Thymus (tissue), 11 donors: ENCODE data around the gene CD109. TPM values are rescaled to one million over a fixed set of nuclear protein-coding genes. Genes with fewer than 3 reads are reported as not detected.

Experiments used
- DNase-seq, 9 donors: peaks; one replicate each; pipeline ENCODE4 v3.0.0-alpha.2; 2013; ENCODE audit warnings: low spot score in 9 of 9, low read depth in 6 of 9, missing footprints in 1 of 9
- H3K27ac ChIP-seq, 2 donors: one replicate each; pipeline ENCODE4 v1.5.1; 2013; ENCODE audit warnings: control low read depth in 1 of 2, low read depth in 1 of 2, low read length in 1 of 2, mild to moderate bottlenecking in 1 of 2, moderate library complexity in 1 of 2
- H3K27me3 ChIP-seq, 2 donors: one replicate each; pipeline ENCODE4 v1.5.1; 2013; ENCODE audit warnings: low read length in 1 of 2; ENCODE audit not compliant: control insufficient read depth in 2 of 2, insufficient read depth in 1 of 2
- H3K36me3 ChIP-seq, 2 donors: one replicate each; pipeline ENCODE4 v1.5.1; 2013; ENCODE audit warnings: low read length in 1 of 2, mild to moderate bottlenecking in 1 of 2, moderate library complexity in 1 of 2; ENCODE audit not compliant: control insufficient read depth in 2 of 2, insufficient read depth in 2 of 2
- H3K4me1 ChIP-seq, 2 donors: one replicate each; pipeline ENCODE4 v1.5.1; 2013; ENCODE audit warnings: low read length in 2 of 2; ENCODE audit not compliant: control insufficient read depth in 2 of 2, insufficient read depth in 2 of 2
- H3K4me3 ChIP-seq, 2 donors: one replicate each; pipeline ENCODE4 v1.5.1; 2013; ENCODE audit warnings: low read length in 2 of 2, control low read depth in 1 of 2, mild to moderate bottlenecking in 1 of 2
- H3K9me3 ChIP-seq, 2 donors: one replicate each; pipeline ENCODE4 v1.5.1; 2013; ENCODE audit warnings: low read length in 1 of 2, mild to moderate bottlenecking in 1 of 2; ENCODE audit not compliant: control insufficient read depth in 2 of 2, insufficient read depth in 1 of 2
- WGBS: extraction: QIAGEN DNeasy Blood & Tissue Kit; methylation state at CpG from one replicate; pipeline ENCODE4 v1.1.7; 2013; 5-methylcytosine and 5-hydroxymethylcytosine counted together
- polyA plus RNA-seq: library from polyadenylated mRNA; stranded (reverse); fragments of 200-250 nt; gene quantifications from one replicate; pipeline ENCODE4 v1.2.3, GENCODE V29; 2013
- total RNA-seq: library from RNA; stranded (reverse); fragments of 120-200 nt; gene quantifications from one replicate; pipeline ENCODE4 v1.2.4, GENCODE V29; 2013
- donor health status: healthy.

CD109 gene
- total and polyA plus RNA-seq, 2 donors: 1.5 to 5.0 TPM

- Histone ChIP-seq H3K9me3 (no peaks in the 10 kb centered on the region), H3K27ac (no peak overlapping the region), H3K4me1 (no peaks in the 10 kb centered on the region), H3K27me3 (no peaks in the 10 kb centered on the region), H3K4me3 (no peak overlapping the region), H3K36me3 (no peaks in the 10 kb centered on the region)
- WGBS: 96% methylated on average over 3 of the region's 3 CpGs
- no peak for DNase-seq
Observed at GRCh38 chr6:73784726-73785505, 88.9 kb downstream of the CD109 start.

- no peak for DNase-seq
- H3K27me3 ChIP-seq: no peaks in the 10 kb centered on the region
- H3K4me3 ChIP-seq: no peak overlapping the region
- H3K27ac ChIP-seq: no peak overlapping the region
- H3K4me1 ChIP-seq: no peaks in the 10 kb centered on the region
- H3K9me3 ChIP-seq: no peaks in the 10 kb centered on the region
- H3K36me3 ChIP-seq: peaks cover 0 to 3% of the 10 kb centered on the region in 2 donors
Observed at GRCh38 chr6:73790574-73790973, 94.6 kb downstream of the CD109 start.

GRCh38 chr6:73791336-73791735 lies 95.3 kb downstream of the CD109 start:
- DNase-seq: no peak
- Histone ChIP-seq H3K36me3 (peaks cover 0 to 3% of the 10 kb centered on the region in 2 donors), H3K9me3 (no peaks in the 10 kb centered on the region), H3K4me1 (no peaks in the 10 kb centered on the region), H3K4me3 (no peak overlapping the region), H3K27ac (no peak overlapping the region), H3K27me3 (no peaks in the 10 kb centered on the region)
- WGBS: 97% methylated on average over 6 of the region's 6 CpGs

GRCh38 chr6:73792738-73793137 lies 96.7 kb downstream of the CD109 start:
- no peak overlapping the region for H3K4me3 ChIP-seq
- H3K36me3 ChIP-seq: peaks cover 0 to 3% of the 10 kb centered on the region in 2 donors
- 88% methylated on average over 2 of the region's 2 CpGs for WGBS
- H3K27ac ChIP-seq: no peak overlapping the region
- DNase-seq: no peak
- H3K9me3 ChIP-seq: no peaks in the 10 kb centered on the region
- H3K4me1 ChIP-seq: no peaks in the 10 kb centered on the region
- H3K27me3 ChIP-seq: no peaks in the 10 kb centered on the region

GRCh38 chr6:73796881-73797280 lies 100.9 kb downstream of the CD109 start:
- no peaks in the 10 kb centered on the region for H3K9me3 ChIP-seq
- no peaks in the 10 kb centered on the region for H3K4me1 ChIP-seq
- no peaks in the 10 kb centered on the region for H3K27me3 ChIP-seq
- no peak overlapping the region for H3K27ac ChIP-seq
- no peak for DNase-seq
- no peak overlapping the region for H3K4me3 ChIP-seq
- WGBS: 89% methylated on average over 4 of the region's 4 CpGs
- H3K36me3 ChIP-seq: no peaks in the 10 kb centered on the region

GRCh38 chr6:73797861-73798260 lies 101.9 kb downstream of the CD109 start:
- H3K4me3 ChIP-seq: no peak overlapping the region
- DNase-seq: no peak
- H3K4me1 ChIP-seq: no peaks in the 10 kb centered on the region
- 96% methylated on average over 6 of the region's 6 CpGs for WGBS
- H3K27ac ChIP-seq: no peak overlapping the region
- H3K9me3 ChIP-seq: no peaks in the 10 kb centered on the region
- H3K27me3 ChIP-seq: no peaks in the 10 kb centered on the region
- H3K36me3 ChIP-seq: no peaks in the 10 kb centered on the region

GRCh38 chr6:73798592-73798991 lies 102.6 kb downstream of the CD109 start:
- WGBS: 70% methylated on average over 2 of the region's 2 CpGs
- Histone ChIP-seq H3K4me3 (no peak overlapping the region), H3K4me1 (no peaks in the 10 kb centered on the region), H3K9me3 (no peaks in the 10 kb centered on the region), H3K27me3 (no peaks in the 10 kb centered on the region), H3K27ac (no peak overlapping the region), H3K36me3 (no peaks in the 10 kb centered on the region)
- DNase-seq: no peak

- 96% methylated on average over 1 of the region's 1 CpG for WGBS
- no peak for DNase-seq
- no peak overlapping the region for H3K27ac ChIP-seq
Observed at GRCh38 chr6:73800997-73801396, 105.0 kb downstream of the CD109 start.

GRCh38 chr6:73801652-73802268 lies 105.8 kb downstream of the CD109 start:
- WGBS: 92% methylated on average over 1 of the region's 1 CpG
- Histone ChIP-seq H3K4me1 (no peaks in the 10 kb centered on the region), H3K27me3 (no peaks in the 10 kb centered on the region), H3K36me3 (no peaks in the 10 kb centered on the region), H3K27ac (no peak overlapping the region), H3K4me3 (no peak overlapping the region), H3K9me3 (no peaks in the 10 kb centered on the region)
- no peak for DNase-seq

More at GRCh38 chr6:73800997-73801396, 105.0 kb downstream of the CD109 start:
- Histone ChIP-seq H3K4me3 (no peak overlapping the region), H3K36me3 (no peaks in the 10 kb centered on the region), H3K27me3 (no peaks in the 10 kb centered on the region), H3K9me3 (no peaks in the 10 kb centered on the region), H3K4me1 (no peaks in the 10 kb centered on the region)
